PFSK-1 (cell line): ENCODE measurements around the gene CEP97.

Source experiments
- FOXP2 ChIP-seq: optimal IDR thresholded peaks from 2 replicates; pipeline ENCODE3; 2011; ENCODE audit warnings: borderline replicate concordance, control low read depth, inconsistent platforms; ENCODE audit not compliant: insufficient read depth; ENCODE audit errors: extremely low read length, extremely low read depth
- POLR2AphosphoS5 ChIP-seq: IDR thresholded peaks from 2 replicates; pipeline ENCODE4 v1.6.1; 2012; ENCODE audit warnings: low read depth, mild to moderate bottlenecking, control low read depth, low read length, moderate library complexity
- REST ChIP-seq, 2 experiments: IDR thresholded peaks; 2 replicates each; pipeline versions ENCODE4 v1.6.1 to v1.8.0; 2011 to 2012; ENCODE audit warnings: low read depth in 2 of 2, low read length in 2 of 2, control low read depth in 1 of 2, inconsistent platforms in 1 of 2, mild to moderate bottlenecking in 1 of 2, moderate library complexity in 1 of 2; ENCODE audit not compliant: insufficient read depth in 1 of 2
- SIN3A ChIP-seq: IDR thresholded peaks from 2 replicates; pipeline ENCODE4 v1.6.1; 2012; ENCODE audit warnings: mild to moderate bottlenecking, low read length, moderate library complexity, borderline replicate concordance; ENCODE audit not compliant: insufficient read depth
- TAF1 ChIP-seq: IDR thresholded peaks from 2 replicates; pipeline ENCODE4 v1.6.1; 2012; ENCODE audit warnings: low read length, control low read depth, borderline replicate concordance; ENCODE audit not compliant: insufficient read depth

Gene CEP97

GRCh38 chr3:101779822-101780381 is 55.5 kb downstream of the CEP97 start:
- TF ChIP-seq POLR2AphosphoS5: no peak
- TF ChIP-seq REST (IDR thresholded peaks at IDR 0.05; ENCODE audit: insufficient read depth in 1 of 2, low read depth in 2 of 2, low read length in 2 of 2): no peak
- no peak for TF ChIP-seq SIN3A
- no peak for TF ChIP-seq TAF1
- no peak for TF ChIP-seq FOXP2

- TF ChIP-seq TAF1: no peak
- TF ChIP-seq FOXP2: no peak
- no peak for TF ChIP-seq SIN3A
- TF ChIP-seq REST (IDR thresholded peaks at IDR 0.05; ENCODE audit: insufficient read depth in 1 of 2, low read depth in 2 of 2, low read length in 2 of 2): no peak
- TF ChIP-seq POLR2AphosphoS5: no peak
Measured at GRCh38 chr3:101780661-101781060, 56.2 kb downstream of the CEP97 start.

- TF ChIP-seq TAF1: no peak
- no peak for TF ChIP-seq POLR2AphosphoS5
- TF ChIP-seq SIN3A: no peak
- no peak for TF ChIP-seq FOXP2
- no peak for TF ChIP-seq REST (IDR thresholded peaks at IDR 0.05; ENCODE audit: insufficient read depth in 1 of 2, low read depth in 2 of 2, low read length in 2 of 2)
Measured at GRCh38 chr3:101781166-101781565, 56.8 kb downstream of the CEP97 start.

- TF ChIP-seq REST (IDR thresholded peaks at IDR 0.05; ENCODE audit: insufficient read depth in 1 of 2, low read depth in 2 of 2, low read length in 2 of 2) (no peak), POLR2AphosphoS5 (no peak), FOXP2 (no peak), SIN3A (no peak), TAF1 (no peak)
Measured at GRCh38 chr3:101784855-101785613, 60.6 kb downstream of the CEP97 start.

GRCh38 chr3:101791778-101792177 is 67.4 kb downstream of the CEP97 start:
- no peak for TF ChIP-seq REST (IDR thresholded peaks at IDR 0.05; ENCODE audit: insufficient read depth in 1 of 2, low read depth in 2 of 2, low read length in 2 of 2)
- TF ChIP-seq SIN3A: no peak
- TF ChIP-seq POLR2AphosphoS5: no peak
- TF ChIP-seq TAF1: no peak
